Esophagus squamous epithelium (tissue), 4 donors: ENCODE results near the gene MPZL1.

ENCODE experiments used
- CTCF ChIP-seq, 6 experiments: fragments of 450-650 bp in 4 of 6; fragments of 200-600 bp in 2 of 6; sonication (generic) in 2 of 6; IDR thresholded peaks; one replicate each; pipeline ENCODE4 v1.5.1; 2016 to 2019; ENCODE audit warnings: antibody characterized with exemption in 6 of 6, mild to moderate bottlenecking in 4 of 6, moderate library complexity in 4 of 6
- POLR2A ChIP-seq, 4 donors: fragments of 450-650 bp; IDR thresholded peaks; one replicate each; pipeline ENCODE4 v1.6.1; 2017; ENCODE audit warnings: antibody characterized with exemption in 4 of 4, mild to moderate bottlenecking in 4 of 4, moderate library complexity in 3 of 4

GRCh38 chr1:167749741-167750140, 28.0 kb downstream of the MPZL1 start:
- no peak for TF ChIP-seq POLR2A (IDR thresholded peaks at IDR 0.05)
- no peak for TF ChIP-seq CTCF (IDR thresholded peaks at IDR 0.05)
